ENCODE results near the gene RSPH6A. TPM values are rescaled to one million over a fixed set of nuclear protein-coding genes. Genes with fewer than 3 reads are reported as not detected.

The RSPH6A gene
- total and polyA plus RNA-seq, 10 of the 15 experiments (the other 5 are each of a cell fraction or from before 2014, with no cell fraction given) = 0.03 to 0.41 (median 0.22) TPM; not detected in 4

DNA sequence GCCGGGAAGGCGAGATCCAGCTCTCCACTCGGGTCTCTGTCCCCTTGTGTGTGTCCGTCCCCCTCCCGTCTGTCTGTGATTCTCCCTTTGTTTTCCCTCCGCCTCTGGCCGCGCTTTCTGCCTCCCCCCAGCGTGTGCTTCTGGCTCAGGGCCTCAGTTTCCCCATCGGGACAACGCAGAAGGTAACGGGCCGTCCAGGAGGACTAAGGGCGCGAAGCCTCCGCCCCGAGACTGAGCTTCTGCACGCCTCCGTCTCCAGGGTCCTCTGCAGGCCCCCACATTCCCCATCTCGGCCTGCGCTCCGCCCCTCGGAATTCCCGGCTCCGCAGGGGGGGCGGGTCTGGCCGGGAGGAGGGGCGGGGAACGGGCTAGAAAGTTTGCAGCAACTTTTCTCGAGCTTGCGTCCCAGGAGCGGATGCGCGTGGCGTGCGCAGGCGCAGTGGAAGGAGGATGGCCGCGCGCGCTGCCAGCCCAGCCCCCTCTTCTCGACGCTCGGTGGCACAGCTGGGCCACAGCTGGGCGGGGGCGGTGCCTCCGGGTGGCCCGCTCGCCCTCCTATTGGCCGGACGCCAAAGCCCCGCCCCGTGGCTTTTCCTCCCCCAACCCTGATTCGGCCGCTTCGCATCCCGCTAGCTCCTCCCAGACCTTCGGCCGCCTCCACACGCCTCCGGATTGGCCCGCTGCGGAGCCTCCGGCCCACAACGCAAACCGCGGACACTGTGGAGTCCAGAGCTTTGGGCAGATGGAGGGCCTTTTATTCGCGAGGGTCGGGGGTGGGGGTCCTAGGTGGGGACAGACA is 45.9 kb downstream of the RSPH6A start, which contains the start of gene SIX5:
Gene SIX5 (minus strand): TSS at position 269 of the 799 bp plus-strand sequence. CDS start 408 bp downstream, outside the sequence.
- no TSS peak for BruUV-seq (replicated peaks)
- peak; percentile 17; the same call in 1 of the 2 replicates for TF ChIP-seq HDGF (IDR thresholded peaks at IDR 0.05)
- no peak; the same call in 1 of the 2 replicates for TF ChIP-seq MTA3 (IDR thresholded peaks at IDR 0.05; ENCODE audit: borderline replicate concordance, low read length)
- TF ChIP-seq, protein P1, sequence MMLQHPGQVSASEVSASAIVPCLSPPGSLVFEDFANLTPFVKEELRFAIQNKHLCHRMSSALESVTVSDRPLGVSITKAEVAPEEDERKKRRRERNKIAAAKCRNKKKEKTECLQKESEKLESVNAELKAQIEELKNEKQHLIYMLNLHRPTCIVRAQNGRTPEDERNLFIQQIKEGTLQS (IDR thresholded peaks at IDR 0.05; ENCODE audit: borderline replicate concordance, extremely low read depth, low read depth, low read length) = no peak
- no peak for TF ChIP-seq EP300 (IDR thresholded peaks at IDR 0.05; ENCODE audit: borderline replicate concordance in 1 of 2, control insufficient read depth in 1 of 2, low read depth in 2 of 2, low read length in 2 of 2)
- peak; percentile 84 for TF ChIP-seq POLR2A (IDR thresholded peaks at IDR 0.05; ENCODE audit: low read depth, low read length)
- TF ChIP-seq ZNF24 (IDR thresholded peaks at IDR 0.05) = no peak
- no peak for TF ChIP-seq CBX3 (IDR thresholded peaks at IDR 0.05; ENCODE audit: borderline replicate concordance, low read depth)
- TF ChIP-seq, protein P2, sequence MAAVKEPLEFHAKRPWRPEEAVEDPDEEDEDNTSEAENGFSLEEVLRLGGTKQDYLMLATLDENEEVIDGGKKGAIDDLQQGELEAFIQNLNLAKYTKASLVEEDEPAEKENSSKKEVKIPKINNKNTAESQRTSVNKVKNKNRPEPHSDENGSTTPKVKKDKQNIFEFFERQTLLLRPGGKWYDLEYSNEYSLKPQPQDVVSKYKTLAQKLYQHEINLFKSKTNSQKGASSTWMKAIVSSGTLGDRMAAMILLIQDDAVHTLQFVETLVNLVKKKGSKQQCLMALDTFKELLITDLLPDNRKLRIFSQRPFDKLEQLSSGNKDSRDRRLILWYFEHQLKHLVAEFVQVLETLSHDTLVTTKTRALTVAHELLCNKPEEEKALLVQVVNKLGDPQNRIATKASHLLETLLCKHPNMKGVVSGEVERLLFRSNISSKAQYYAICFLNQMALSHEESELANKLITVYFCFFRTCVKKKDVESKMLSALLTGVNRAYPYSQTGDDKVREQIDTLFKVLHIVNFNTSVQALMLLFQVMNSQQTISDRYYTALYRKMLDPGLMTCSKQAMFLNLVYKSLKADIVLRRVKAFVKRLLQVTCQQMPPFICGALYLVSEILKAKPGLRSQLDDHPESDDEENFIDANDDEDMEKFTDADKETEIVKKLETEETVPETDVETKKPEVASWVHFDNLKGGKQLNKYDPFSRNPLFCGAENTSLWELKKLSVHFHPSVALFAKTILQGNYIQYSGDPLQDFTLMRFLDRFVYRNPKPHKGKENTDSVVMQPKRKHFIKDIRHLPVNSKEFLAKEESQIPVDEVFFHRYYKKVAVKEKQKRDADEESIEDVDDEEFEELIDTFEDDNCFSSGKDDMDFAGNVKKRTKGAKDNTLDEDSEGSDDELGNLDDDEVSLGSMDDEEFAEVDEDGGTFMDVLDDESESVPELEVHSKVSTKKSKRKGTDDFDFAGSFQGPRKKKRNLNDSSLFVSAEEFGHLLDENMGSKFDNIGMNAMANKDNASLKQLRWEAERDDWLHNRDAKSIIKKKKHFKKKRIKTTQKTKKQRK (IDR thresholded peaks at IDR 0.05; ENCODE audit: low read depth, low read length) = no peak
- TF ChIP-seq, protein P3, sequence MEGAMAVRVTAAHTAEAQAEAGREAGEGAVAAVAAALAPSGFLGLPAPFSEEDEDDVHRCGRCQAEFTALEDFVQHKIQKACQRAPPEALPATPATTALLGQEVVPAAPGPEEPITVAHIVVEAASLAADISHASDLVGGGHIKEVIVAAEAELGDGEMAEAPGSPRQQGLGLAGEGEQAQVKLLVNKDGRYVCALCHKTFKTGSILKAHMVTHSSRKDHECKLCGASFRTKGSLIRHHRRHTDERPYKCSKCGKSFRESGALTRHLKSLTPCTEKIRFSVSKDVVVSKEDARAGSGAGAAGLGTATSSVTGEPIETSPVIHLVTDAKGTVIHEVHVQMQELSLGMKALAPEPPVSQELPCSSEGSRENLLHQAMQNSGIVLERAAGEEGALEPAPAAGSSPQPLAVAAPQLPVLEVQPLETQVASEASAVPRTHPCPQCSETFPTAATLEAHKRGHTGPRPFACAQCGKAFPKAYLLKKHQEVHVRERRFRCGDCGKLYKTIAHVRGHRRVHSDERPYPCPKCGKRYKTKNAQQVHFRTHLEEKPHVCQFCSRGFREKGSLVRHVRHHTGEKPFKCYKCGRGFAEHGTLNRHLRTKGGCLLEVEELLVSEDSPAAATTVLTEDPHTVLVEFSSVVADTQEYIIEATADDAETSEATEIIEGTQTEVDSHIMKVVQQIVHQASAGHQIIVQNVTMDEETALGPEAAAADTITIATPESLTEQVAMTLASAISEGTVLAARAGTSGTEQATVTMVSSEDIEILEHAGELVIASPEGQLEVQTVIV (IDR thresholded peaks at IDR 0.05; ENCODE audit: borderline replicate concordance, partially characterized antibody) = no peak
- TF ChIP-seq, protein P4, sequence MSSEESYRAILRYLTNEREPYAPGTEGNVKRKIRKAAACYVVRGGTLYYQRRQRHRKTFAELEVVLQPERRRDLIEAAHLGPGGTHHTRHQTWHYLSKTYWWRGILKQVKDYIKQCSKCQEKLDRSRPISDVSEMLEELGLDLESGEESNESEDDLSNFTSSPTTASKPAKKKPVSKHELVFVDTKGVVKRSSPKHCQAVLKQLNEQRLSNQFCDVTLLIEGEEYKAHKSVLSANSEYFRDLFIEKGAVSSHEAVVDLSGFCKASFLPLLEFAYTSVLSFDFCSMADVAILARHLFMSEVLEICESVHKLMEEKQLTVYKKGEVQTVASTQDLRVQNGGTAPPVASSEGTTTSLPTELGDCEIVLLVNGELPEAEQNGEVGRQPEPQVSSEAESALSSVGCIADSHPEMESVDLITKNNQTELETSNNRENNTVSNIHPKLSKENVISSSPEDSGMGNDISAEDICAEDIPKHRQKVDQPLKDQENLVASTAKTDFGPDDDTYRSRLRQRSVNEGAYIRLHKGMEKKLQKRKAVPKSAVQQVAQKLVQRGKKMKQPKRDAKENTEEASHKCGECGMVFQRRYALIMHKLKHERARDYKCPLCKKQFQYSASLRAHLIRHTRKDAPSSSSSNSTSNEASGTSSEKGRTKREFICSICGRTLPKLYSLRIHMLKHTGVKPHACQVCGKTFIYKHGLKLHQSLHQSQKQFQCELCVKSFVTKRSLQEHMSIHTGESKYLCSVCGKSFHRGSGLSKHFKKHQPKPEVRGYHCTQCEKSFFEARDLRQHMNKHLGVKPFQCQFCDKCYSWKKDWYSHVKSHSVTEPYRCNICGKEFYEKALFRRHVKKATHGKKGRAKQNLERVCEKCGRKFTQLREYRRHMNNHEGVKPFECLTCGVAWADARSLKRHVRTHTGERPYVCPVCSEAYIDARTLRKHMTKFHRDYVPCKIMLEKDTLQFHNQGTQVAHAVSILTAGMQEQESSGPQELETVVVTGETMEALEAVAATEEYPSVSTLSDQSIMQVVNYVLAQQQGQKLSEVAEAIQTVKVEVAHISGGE (CRISPR knock-in tag; IDR thresholded peaks at IDR 0.05) = no peak
- TF ChIP-seq PAX5 (IDR thresholded peaks at IDR 0.05; ENCODE audit: borderline replicate concordance, low read depth, low read length) = peak; percentile 31; the same call in 1 of the 2 replicates
- no peak for TF ChIP-seq ZNF622 (IDR thresholded peaks at IDR 0.05)

More for the DNA sequence above, 45.9 kb downstream of the RSPH6A start, which contains the start of gene SIX5:
- H3K79me2 ChIP-seq (ENCODE audit: control insufficient read depth, insufficient read depth, low read length) = no peaks in the 10 kb centered on the region; the same call in 1 of the 2 replicates
- WGBS (ENCODE audit: insufficient coverage, insufficient replicate concordance, low lambda C conversion rate, missing lambda C conversion rate) = under 1% methylated on average over 70 of the region's 70 CpGs
- RAD21 ChIA-PET (ENCODE audit: unreplicated experiment) = interaction anchor here (0.5 to 3.6 kb wide), 30 partner anchors 10 to 1362 kb away, joined by 3 to 63 read pairs (median 6); partner anchors contain the start of genes DMWD, FBXO46, FOXA3 and IRF2BP1
- DNase-seq (ENCODE audit: low read depth, low spot score) (peak; percentile 89), ATAC-seq (peak; percentile 82), FAIRE-seq (peak; percentile 95)
- POLR2A ChIA-PET = interaction anchor here (0.5 to 3.3 kb wide), 31 partner anchors 8 to 947 kb away, joined by 3 to 28 read pairs (median 4); partner anchors contain the start of genes CCDC61, DMWD, FBXO46 and IRF2BP1
- peaks cover 4% of the 10 kb centered on the region for H3K4me1 ChIP-seq (ENCODE audit: control insufficient read depth, insufficient read depth, low read length)
- peak within 1 kb of the TSS; percentile 86 for H2AFZ ChIP-seq (ENCODE audit: control insufficient read depth, low read depth, low read length)
- H3K9me3 ChIP-seq (replicated peaks; ENCODE audit: control insufficient read depth, insufficient read depth, low read length) = no peaks in the 10 kb centered on the region
- H3K4me3 ChIP-seq = peak within 1 kb of the TSS; percentile 98
- no peaks in the 10 kb centered on the region for H3K27me3 ChIP-seq (replicated peaks in 1 of 2; ENCODE audit: control insufficient read depth in 2 of 2, insufficient read depth in 2 of 2, low read length in 1 of 2)
- SMC1A ChIA-PET (ENCODE audit: uncharacterized antibody, unreplicated experiment) = interaction anchor here (0.6 to 3.2 kb wide), 15 partner anchors 10 to 345 kb away, joined by 3 to 24 read pairs (median 4); partner anchors contain the start of genes DMWD, FBXO46 and SYMPK
- CTCF ChIA-PET = interaction anchor here (0.5 to 4.5 kb wide), 39 partner anchors 9 to 485 kb away, joined by 3 to 110 read pairs (median 5); partner anchors contain the start of genes CCDC61, DMWD, FBXO46 and FOXA3
- peak within 1 kb of the TSS; percentile 75 for H3K9ac ChIP-seq (ENCODE audit: control insufficient read depth, insufficient read depth, low read length)
- intact Hi-C loops (cut with micrococcal nuclease; ENCODE audit: unreplicated experiment) = loop anchor here (2.0 to 5.0 kb wide), 3 partner anchors 24 to 77 kb away; partner anchors contain the start of genes DMWD, FBXO46, MEIOSIN and QPCTL
- no peaks in the 10 kb centered on the region for H3K36me3 ChIP-seq (ENCODE audit: control insufficient read depth in 2 of 2, insufficient read depth in 2 of 2, low read length in 1 of 2)
- H4K20me1 ChIP-seq (ENCODE audit: control insufficient read depth, insufficient read depth) = no peaks in the 10 kb centered on the region
- H3K4me2 ChIP-seq (ENCODE audit: control insufficient read depth, insufficient read depth) = peak within 1 kb of the TSS; percentile 98
- in situ Hi-C loops (cut with MboI) = no loop called here
- H3K27ac ChIP-seq (ENCODE audit: control insufficient read depth, insufficient read depth) = peak within 1 kb of the TSS; percentile 80
